KMS-11 (cell line): ENCODE results near the gene KCNH8.

Experiments
- H2AFZ ChIP-seq: fragments of 200-600 bp; sonication (generic); 2 replicates; pipeline ENCODE4 v1.6.1; 2016; ENCODE audit warnings: antibody characterized with exemption, mixed run types, low read depth
- H3K27ac ChIP-seq: fragments of 200-600 bp; sonication (generic); 2 replicates; pipeline ENCODE4 v1.6.1; 2016; ENCODE audit warnings: mild to moderate bottlenecking, mixed run types
- H3K27me3 ChIP-seq: fragments of 200-600 bp; sonication (generic); 2 replicates; pipeline ENCODE4 v1.6.1; 2017; ENCODE audit warnings: mild to moderate bottlenecking, low read depth, mixed run types, moderate library complexity; ENCODE audit not compliant: insufficient read depth
- H3K36me3 ChIP-seq: fragments of 200-600 bp; sonication (generic); 2 replicates; pipeline ENCODE4 v1.6.1; 2017; ENCODE audit warnings: mild to moderate bottlenecking, mixed run types; ENCODE audit not compliant: insufficient read depth
- H3K4me1 ChIP-seq: fragments of 200-600 bp; sonication (generic); 2 replicates; pipeline ENCODE4 v1.6.1; 2016; ENCODE audit warnings: mild to moderate bottlenecking, low read depth, mixed run types; ENCODE audit not compliant: poor library complexity, severe bottlenecking
- H3K4me2 ChIP-seq: fragments of 200-600 bp; sonication (generic); 2 replicates; pipeline ENCODE4 v1.7.0; 2016; ENCODE audit warnings: mild to moderate bottlenecking, mixed run types
- H3K4me3 ChIP-seq: fragments of 200-600 bp; sonication (generic); IDR thresholded peaks from 2 replicates; pipeline ENCODE4 v1.6.1; 2017; ENCODE audit warnings: low read depth, low read length, mixed read lengths; ENCODE audit not compliant: insufficient read depth
- H3K79me2 ChIP-seq: fragments of 200-600 bp; sonication (generic); 2 replicates; pipeline ENCODE4 v1.6.1; 2016; ENCODE audit warnings: low read depth, mixed run types; ENCODE audit not compliant: insufficient read depth
- H3K9ac ChIP-seq: fragments of 200-600 bp; sonication (generic); 2 replicates; pipeline ENCODE4 v1.6.1; 2016; ENCODE audit warnings: mild to moderate bottlenecking, mixed run types
- H4K20me1 ChIP-seq: fragments of 200-600 bp; sonication (generic); 2 replicates; pipeline ENCODE4 v1.6.1; 2016; ENCODE audit warnings: mild to moderate bottlenecking, mixed run types; ENCODE audit not compliant: insufficient read depth
- TF ChIP-seq, protein P1 (sequence below): fragments of 200-600 bp; sonication (generic); conservative IDR thresholded peaks from 2 replicates; pipeline ENCODE4 v1.6.1; 2017; ENCODE audit warnings: low read depth, mild to moderate bottlenecking, antibody characterized with exemption, low read length, moderate library complexity, mixed read lengths

The KCNH8 gene

DNA sequence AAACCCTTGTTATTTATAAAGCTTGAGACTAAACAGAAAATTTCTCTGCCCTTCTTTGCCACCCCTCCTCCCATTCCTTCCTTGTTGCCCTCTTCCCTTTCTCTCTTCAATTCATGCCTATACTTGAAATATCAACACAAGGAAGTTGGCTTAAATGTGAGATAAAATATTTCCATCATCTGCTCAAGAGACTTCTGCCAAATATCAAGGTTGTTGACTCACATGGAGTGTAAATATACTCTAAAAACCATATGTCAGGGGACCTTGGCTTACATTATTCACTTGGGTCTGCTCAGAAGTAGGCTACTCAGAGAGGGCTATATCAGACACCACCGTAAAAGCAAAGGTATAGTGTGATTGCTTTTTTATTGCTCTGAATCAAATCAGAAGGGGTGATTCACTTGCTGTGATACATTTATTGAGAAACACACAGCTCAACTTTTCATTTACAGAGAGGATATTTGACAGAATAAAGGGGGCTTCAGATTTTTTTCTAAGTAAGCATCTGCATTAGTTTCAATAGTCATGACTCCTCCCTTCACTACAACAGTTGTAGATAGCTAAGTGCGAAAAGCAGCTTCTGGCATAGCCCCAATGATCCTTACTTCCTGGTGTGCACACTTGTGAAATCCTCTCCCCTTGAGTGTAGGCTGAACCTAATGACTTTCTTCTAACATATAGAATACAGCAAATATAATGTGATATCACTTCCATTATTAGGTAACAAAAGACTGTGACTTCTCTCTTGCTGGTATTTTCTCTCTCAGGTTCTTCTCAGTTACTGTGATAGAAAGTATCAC lies 399.6 kb downstream of the KCNH8 start:
- H2AFZ ChIP-seq = no peak overlapping the region
- TF ChIP-seq, protein P1, sequence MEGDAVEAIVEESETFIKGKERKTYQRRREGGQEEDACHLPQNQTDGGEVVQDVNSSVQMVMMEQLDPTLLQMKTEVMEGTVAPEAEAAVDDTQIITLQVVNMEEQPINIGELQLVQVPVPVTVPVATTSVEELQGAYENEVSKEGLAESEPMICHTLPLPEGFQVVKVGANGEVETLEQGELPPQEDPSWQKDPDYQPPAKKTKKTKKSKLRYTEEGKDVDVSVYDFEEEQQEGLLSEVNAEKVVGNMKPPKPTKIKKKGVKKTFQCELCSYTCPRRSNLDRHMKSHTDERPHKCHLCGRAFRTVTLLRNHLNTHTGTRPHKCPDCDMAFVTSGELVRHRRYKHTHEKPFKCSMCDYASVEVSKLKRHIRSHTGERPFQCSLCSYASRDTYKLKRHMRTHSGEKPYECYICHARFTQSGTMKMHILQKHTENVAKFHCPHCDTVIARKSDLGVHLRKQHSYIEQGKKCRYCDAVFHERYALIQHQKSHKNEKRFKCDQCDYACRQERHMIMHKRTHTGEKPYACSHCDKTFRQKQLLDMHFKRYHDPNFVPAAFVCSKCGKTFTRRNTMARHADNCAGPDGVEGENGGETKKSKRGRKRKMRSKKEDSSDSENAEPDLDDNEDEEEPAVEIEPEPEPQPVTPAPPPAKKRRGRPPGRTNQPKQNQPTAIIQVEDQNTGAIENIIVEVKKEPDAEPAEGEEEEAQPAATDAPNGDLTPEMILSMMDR = no peak
- H3K4me1 ChIP-seq = peaks cover 15% of the 10 kb centered on the region
- H3K27me3 ChIP-seq = no peaks in the 10 kb centered on the region
- no peaks in the 10 kb centered on the region for H3K36me3 ChIP-seq
- H3K4me3 ChIP-seq = no peak overlapping the region
- H3K4me2 ChIP-seq = no peak overlapping the region
- no peak overlapping the region for H3K9ac ChIP-seq
- H3K27ac ChIP-seq = no peak overlapping the region
- no peaks in the 10 kb centered on the region for H3K79me2 ChIP-seq
- no peaks in the 10 kb centered on the region for H4K20me1 ChIP-seq

DNA sequence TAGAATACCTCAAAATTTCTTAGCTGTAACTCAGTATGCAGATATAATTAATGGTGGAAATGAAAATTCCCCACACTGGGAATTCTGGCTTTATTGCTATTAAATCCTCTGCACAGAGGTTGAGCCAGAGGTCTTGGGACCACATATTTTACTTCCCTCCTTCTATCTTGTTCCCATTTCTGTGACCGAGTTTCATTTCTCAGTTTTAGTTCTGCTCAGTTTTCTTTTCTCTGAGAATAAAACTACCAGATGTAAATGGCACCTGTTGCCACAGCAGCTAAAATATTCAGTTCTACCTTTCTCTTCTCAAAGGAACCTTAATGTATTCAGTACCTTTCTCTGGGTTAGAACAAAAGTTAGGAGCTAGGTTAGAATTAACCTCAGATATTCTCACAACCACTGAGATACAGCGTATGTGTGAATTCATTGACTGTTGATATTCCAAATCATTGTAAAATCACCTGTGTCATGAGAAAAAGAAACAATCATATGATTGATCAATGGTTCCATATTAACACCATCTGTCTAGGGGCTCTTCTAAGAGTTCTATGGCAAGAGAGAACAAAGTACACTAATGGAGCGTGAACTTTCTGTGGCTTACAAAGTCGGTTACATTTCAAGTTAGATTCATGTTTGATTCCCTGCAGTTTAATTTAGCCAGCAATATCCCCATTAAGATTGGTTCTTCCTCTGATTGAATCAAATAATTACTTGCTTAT lies 411.6 kb downstream of the KCNH8 start:
- no peaks in the 10 kb centered on the region for H3K27me3 ChIP-seq
- peak overlapping the region; percentile 34; the same call in 1 of the 2 replicates for H3K27ac ChIP-seq
- no peaks in the 10 kb centered on the region for H3K36me3 ChIP-seq
- H3K9ac ChIP-seq = no peak overlapping the region
- peak overlapping the region; percentile 55 for H3K4me2 ChIP-seq
- TF ChIP-seq, protein P1 = no peak
- no peaks in the 10 kb centered on the region for H4K20me1 ChIP-seq
- peaks cover 35% of the 10 kb centered on the region for H3K4me1 ChIP-seq
- no peak overlapping the region for H2AFZ ChIP-seq
- H3K79me2 ChIP-seq = no peaks in the 10 kb centered on the region
- no peak overlapping the region for H3K4me3 ChIP-seq

DNA sequence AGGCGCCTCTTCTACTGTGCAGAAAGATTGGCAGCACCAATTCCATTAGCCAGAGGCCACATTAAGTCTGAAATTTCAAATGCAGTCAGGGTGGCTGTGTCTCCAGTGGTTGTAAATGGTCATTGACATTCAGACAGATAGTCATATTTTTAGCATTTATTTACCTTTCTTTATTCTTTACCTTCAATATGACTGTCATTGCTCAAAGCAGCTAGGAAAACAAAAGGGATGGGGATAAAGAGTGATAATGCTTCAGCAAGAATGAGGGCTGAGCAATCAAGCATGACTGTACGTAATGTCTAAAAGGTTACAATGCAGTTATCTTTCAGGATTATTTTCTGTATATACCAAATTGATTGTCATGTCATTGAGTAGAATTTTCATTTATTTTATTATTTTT lies 425.3 kb downstream of the KCNH8 start:
- Histone ChIP-seq H3K4me1 (no peaks in the 10 kb centered on the region), H3K79me2 (no peaks in the 10 kb centered on the region), H3K4me2 (no peak overlapping the region), H3K36me3 (no peaks in the 10 kb centered on the region), H3K9ac (no peak overlapping the region), H3K27ac (no peak overlapping the region), H3K27me3 (no peaks in the 10 kb centered on the region), H3K4me3 (no peak overlapping the region), H2AFZ (no peak overlapping the region), H4K20me1 (no peaks in the 10 kb centered on the region)
- TF ChIP-seq, protein P1 = no peak

DNA sequence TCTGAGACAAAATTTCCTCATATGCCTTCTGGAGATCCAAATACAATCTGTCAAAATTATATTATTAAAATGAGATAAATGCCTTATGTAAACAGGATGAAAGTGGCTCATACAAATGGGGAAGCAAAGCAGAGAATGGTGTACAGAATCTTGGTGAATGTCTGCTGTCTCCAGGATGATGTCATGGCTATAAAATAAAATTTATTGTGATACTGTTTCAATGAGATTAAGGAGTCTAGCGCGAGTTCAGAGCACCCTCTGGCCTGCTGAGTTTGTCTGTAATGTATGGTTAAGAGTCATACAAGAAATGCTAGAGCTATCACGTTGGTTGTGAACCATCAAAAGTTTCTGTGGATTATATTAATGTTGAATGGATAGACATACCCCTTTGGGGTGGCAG lies 426.0 kb downstream of the KCNH8 start:
- H3K79me2 ChIP-seq = no peaks in the 10 kb centered on the region
- H3K4me3 ChIP-seq = no peak overlapping the region
- TF ChIP-seq, protein P1 = no peak
- H3K27me3 ChIP-seq = no peaks in the 10 kb centered on the region
- H3K9ac ChIP-seq = no peak overlapping the region
- H4K20me1 ChIP-seq = no peaks in the 10 kb centered on the region
- H3K36me3 ChIP-seq = no peaks in the 10 kb centered on the region
- H2AFZ ChIP-seq = no peak overlapping the region
- H3K4me2 ChIP-seq = no peak overlapping the region
- H3K27ac ChIP-seq = no peak overlapping the region
- H3K4me1 ChIP-seq = no peaks in the 10 kb centered on the region
